Gastroesophageal sphincter (tissue), 4 donors: ENCODE measurements around the gene DTD2. TPM values are rescaled to one million over a fixed set of nuclear protein-coding genes. Genes with fewer than 3 reads are reported as not detected.

Experiments
- ATAC-seq: fragments of 150-250 bp; one replicate; pipeline ENCODE4 v1.9.1; 2016; ENCODE audit warnings: mild to moderate bottlenecking, moderate library complexity
- H3K27ac ChIP-seq, 4 donors: fragments of 200-600 bp; sonication (generic) in 3 of 4; 1 replicate in 3 of 4; 2 replicates in 1 of 4; pipeline ENCODE4 v1.5.1; 2016 to 2019
- H3K27me3 ChIP-seq: fragments of 200-600 bp; sonication (generic); one replicate; pipeline ENCODE4 v1.5.1; 2019
- H3K36me3 ChIP-seq, 2 donors: fragments of 200-600 bp; sonication (generic); one replicate each; pipeline ENCODE4 v1.5.1; 2019; ENCODE audit warnings: control low read depth in 1 of 2
- H3K4me1 ChIP-seq, 3 donors: fragments of 200-600 bp; sonication (generic); 1 replicate in 2 of 3; 2 replicates in 1 of 3; pipeline ENCODE4 v1.5.1; 2016 to 2019; ENCODE audit warnings: control low read depth in 2 of 3
- H3K4me3 ChIP-seq, 2 donors: fragments of 200-600 bp; sonication (generic); one replicate each; pipeline ENCODE4 v1.5.1; 2019; ENCODE audit warnings: mild to moderate bottlenecking in 1 of 2, moderate library complexity in 1 of 2
- H3K9me3 ChIP-seq, 3 donors: fragments of 200-600 bp; sonication (generic); one replicate each; pipeline ENCODE4 v1.5.1; 2017 to 2019; ENCODE audit warnings: control low read depth in 2 of 3
- EP300 ChIP-seq: sonication (generic); formaldehyde crosslinking; IDR thresholded peaks from one replicate; pipeline ENCODE4 v1.6.1; 2017; ENCODE audit warnings: antibody characterized with exemption, mild to moderate bottlenecking
- POLR2A ChIP-seq, 2 donors: fragments of 450-650 bp; IDR thresholded peaks; one replicate each; pipeline ENCODE4 v1.6.1; 2017; ENCODE audit warnings: antibody characterized with exemption in 2 of 2, mild to moderate bottlenecking in 2 of 2, moderate library complexity in 1 of 2
- POLR2AphosphoS5 ChIP-seq: sonication (generic); formaldehyde crosslinking; IDR thresholded peaks from one replicate; pipeline ENCODE4 v1.6.1; 2017; ENCODE audit warnings: antibody characterized with exemption
- WGBS, 2 donors: methylation state at CpG; one replicate each; pipeline ENCODE4 v1.1.5; 2018; ENCODE audit warnings: low coverage in 1 of 2; 5-methylcytosine and 5-hydroxymethylcytosine counted together
- total RNA-seq, 4 donors: library from RNA; depleted of rRNA; stranded (reverse); fragments of >200 nt; gene quantifications; one replicate each; pipeline ENCODE4 v1.1.0, GENCODE V29; 2016
- TF ChIP-seq, protein P1 (sequence below), 4 experiments: fragments of 200-600 bp in 2 of 4; fragments of 450-650 bp in 2 of 4; sonication (generic) in 1 of 4; IDR thresholded peaks; one replicate each; pipeline ENCODE4 v1.5.1; 2017 to 2019; ENCODE audit warnings: antibody characterized with exemption in 4 of 4, mild to moderate bottlenecking in 2 of 4, moderate library complexity in 2 of 4

The DTD2 gene
- total RNA-seq = 10 to 100 TPM; 21.3 to 31.1 (median 28.1) TPM

GRCh38 chr14:31456841-31457664 lies at the start of gene DTD2:
DTD2 (minus strand) TSS chr14:31457506; CDS start chr14:31457393, 113 bp downstream.
- TF ChIP-seq, protein P1, sequence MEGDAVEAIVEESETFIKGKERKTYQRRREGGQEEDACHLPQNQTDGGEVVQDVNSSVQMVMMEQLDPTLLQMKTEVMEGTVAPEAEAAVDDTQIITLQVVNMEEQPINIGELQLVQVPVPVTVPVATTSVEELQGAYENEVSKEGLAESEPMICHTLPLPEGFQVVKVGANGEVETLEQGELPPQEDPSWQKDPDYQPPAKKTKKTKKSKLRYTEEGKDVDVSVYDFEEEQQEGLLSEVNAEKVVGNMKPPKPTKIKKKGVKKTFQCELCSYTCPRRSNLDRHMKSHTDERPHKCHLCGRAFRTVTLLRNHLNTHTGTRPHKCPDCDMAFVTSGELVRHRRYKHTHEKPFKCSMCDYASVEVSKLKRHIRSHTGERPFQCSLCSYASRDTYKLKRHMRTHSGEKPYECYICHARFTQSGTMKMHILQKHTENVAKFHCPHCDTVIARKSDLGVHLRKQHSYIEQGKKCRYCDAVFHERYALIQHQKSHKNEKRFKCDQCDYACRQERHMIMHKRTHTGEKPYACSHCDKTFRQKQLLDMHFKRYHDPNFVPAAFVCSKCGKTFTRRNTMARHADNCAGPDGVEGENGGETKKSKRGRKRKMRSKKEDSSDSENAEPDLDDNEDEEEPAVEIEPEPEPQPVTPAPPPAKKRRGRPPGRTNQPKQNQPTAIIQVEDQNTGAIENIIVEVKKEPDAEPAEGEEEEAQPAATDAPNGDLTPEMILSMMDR (IDR thresholded peaks at IDR 0.05) = peak in 1 of 4 experiments; percentile 25
- TF ChIP-seq EP300 (no peak), POLR2A (IDR thresholded peaks at IDR 0.05) (peak; percentile 72 to 84), POLR2AphosphoS5 (peak; percentile 86)
- Histone ChIP-seq H3K9me3 (no peaks in the 10 kb centered on the region), H3K27ac (peak within 1 kb of the TSS; percentile 52 to 94 (median 92)), H3K27me3 (no peaks in the 10 kb centered on the region), H3K4me1 (peaks cover 0 to 37% (median 2%) of the 10 kb centered on the region in 3 donors), H3K4me3 (peak within 1 kb of the TSS; percentile 51 to 72), H3K36me3 (peaks cover 2 to 9% of the 10 kb centered on the region in 2 donors)
- peak; percentile 100 for ATAC-seq
- WGBS, 2 donors = 0 to 2% methylated on average over 9 to 12 of the region's 70 CpGs

DNA sequence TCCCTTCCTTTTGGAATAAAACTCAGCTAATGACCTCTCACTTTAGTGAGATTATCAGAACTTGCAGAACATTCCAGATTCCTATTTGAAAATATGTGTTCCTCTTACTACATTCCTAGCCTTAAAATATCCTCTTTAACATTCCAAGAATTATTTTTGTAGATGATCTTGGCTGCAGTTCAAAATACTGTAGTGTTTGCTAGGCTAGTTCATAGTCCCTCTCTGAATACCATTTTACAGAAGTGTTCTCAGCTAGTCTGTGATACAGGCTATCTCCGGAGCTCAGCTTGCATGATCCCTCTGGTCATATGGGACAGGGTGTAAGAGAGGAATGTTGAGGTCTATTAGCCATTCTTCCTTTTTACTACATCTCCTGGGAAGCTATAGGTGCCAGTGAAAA lies 48.1 kb upstream of the DTD2 start:
- H3K27me3 ChIP-seq = no peaks in the 10 kb centered on the region
- ATAC-seq = peak; percentile 36
- H3K9me3 ChIP-seq = no peaks in the 10 kb centered on the region
- no peak overlapping the region for H3K4me3 ChIP-seq
- H3K36me3 ChIP-seq = no peaks in the 10 kb centered on the region
- 0 to 25% methylated on average over 1 of the region's 1 CpG for WGBS, 2 donors
- TF ChIP-seq POLR2A (IDR thresholded peaks at IDR 0.05) (no peak), POLR2AphosphoS5 (no peak), EP300 (no peak)
- TF ChIP-seq, protein P1 (IDR thresholded peaks at IDR 0.05) = no peak
- H3K4me1 ChIP-seq = peaks cover 7 to 23% (median 8%) of the 10 kb centered on the region in 3 donors
- peak overlapping the region; percentile 52 to 74 (median 65) for H3K27ac ChIP-seq

DNA sequence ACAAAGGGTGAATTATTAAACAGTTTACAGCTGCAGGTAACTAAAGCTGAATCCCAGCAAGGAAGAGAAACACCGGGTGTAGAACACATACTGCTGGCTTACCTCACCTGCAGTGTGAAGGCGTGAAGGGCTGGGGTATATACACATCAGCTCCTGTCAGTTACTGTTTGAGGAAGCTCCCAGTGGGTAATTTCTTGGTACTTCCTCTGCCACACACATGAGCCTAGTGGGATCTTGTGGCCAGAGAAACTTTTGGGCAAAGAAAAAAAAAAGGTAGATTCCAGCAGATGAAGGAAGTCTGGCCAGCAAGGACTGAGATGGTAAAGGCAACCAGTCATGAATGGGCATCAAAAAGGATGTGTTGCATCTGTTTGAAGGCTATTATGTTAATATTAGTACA lies 44.6 kb upstream of the DTD2 start:
- no peak overlapping the region for H3K4me3 ChIP-seq
- ATAC-seq = no peak
- WGBS, 2 donors = 76 to 90% methylated on average over 2 of the region's 2 CpGs
- H3K27me3 ChIP-seq = no peaks in the 10 kb centered on the region
- no peak overlapping the region for H3K27ac ChIP-seq
- peaks cover 7 to 23% (median 8%) of the 10 kb centered on the region in 3 donors for H3K4me1 ChIP-seq
- H3K36me3 ChIP-seq = no peaks in the 10 kb centered on the region
- H3K9me3 ChIP-seq = no peaks in the 10 kb centered on the region
- TF ChIP-seq, protein P1 (IDR thresholded peaks at IDR 0.05) = no peak
- no peak for TF ChIP-seq POLR2A (IDR thresholded peaks at IDR 0.05)
- no peak for TF ChIP-seq POLR2AphosphoS5
- TF ChIP-seq EP300 = no peak

GRCh38 chr14:31492759-31493498 lies 35.6 kb upstream of the DTD2 start:
- no peaks in the 10 kb centered on the region for H3K27me3 ChIP-seq
- TF ChIP-seq, protein P1 (IDR thresholded peaks at IDR 0.05) = no peak
- TF ChIP-seq EP300 = no peak
- TF ChIP-seq POLR2AphosphoS5 = no peak
- TF ChIP-seq POLR2A (IDR thresholded peaks at IDR 0.05) = no peak
- no peaks in the 10 kb centered on the region for H3K9me3 ChIP-seq
- no peak for ATAC-seq
- no peaks in the 10 kb centered on the region for H3K4me1 ChIP-seq
- H3K4me3 ChIP-seq = no peak overlapping the region
- WGBS, 2 donors = 82 to 97% methylated on average over 3 to 4 of the region's 8 CpGs
- no peak overlapping the region for H3K27ac ChIP-seq
- H3K36me3 ChIP-seq = no peaks in the 10 kb centered on the region
